AG04449 (cell line): ENCODE measurements around the gene RPS15.

Source experiments
- CTCF ChIA-PET: fragments of 350-600 bp; formaldehyde crosslinking; extraction: SDS; loops from one replicate; lab custom pipeline; 2021; ENCODE audit warnings: antibody characterized with exemption; lab: Yijun Ruan, JAX
- POLR2A ChIA-PET: fragments of 400-600, 350-600 bp; formaldehyde crosslinking; extraction: SDS; loops from one replicate; lab custom pipeline; 2020; ENCODE audit warnings: antibody characterized with exemption, inconsistent platforms; lab: Yijun Ruan, JAX
- DNase-seq: peaks from one replicate; pipeline ENCODE4 v3.0.0-alpha.2; 2010; ENCODE audit warnings: low read depth, low spot score
- H3K4me3 ChIP-seq: 2 replicates; pipeline ENCODE4 v1.5.1; 2011; ENCODE audit warnings: low read depth, mild to moderate bottlenecking, control low read depth, low read length
- TF ChIP-seq, protein P1 (sequence below): IDR thresholded peaks from one replicate; pipeline ENCODE4 v1.5.1; 2011; ENCODE audit warnings: mild to moderate bottlenecking, moderate library complexity, low read length, control low read depth, inconsistent platforms; ENCODE audit not compliant: insufficient read depth; ENCODE audit errors: missing control alignments

The RPS15 gene

DNA sequence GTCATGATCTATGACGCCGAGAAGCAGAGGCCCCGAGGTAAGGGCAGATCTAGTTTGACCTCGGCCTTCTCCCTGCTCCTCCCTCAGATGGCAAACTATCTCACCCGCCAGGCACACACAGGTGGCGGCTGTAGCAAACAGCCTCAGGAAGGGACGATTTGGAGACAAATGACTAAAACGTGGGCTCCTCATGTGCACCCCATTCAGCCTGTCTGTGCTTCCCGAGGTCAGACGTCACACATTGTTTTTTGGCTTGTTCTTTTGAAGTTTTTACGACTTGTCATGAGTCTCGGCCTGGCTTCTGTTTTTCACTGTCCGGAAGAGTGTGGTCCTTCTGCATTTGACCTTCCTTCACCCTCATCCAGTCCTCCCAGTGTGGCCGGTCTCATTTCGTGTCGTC is 15.8 kb upstream of the RPS15 start:
- H3K4me3 ChIP-seq, result no peak overlapping the region
- TF ChIP-seq, protein P1, sequence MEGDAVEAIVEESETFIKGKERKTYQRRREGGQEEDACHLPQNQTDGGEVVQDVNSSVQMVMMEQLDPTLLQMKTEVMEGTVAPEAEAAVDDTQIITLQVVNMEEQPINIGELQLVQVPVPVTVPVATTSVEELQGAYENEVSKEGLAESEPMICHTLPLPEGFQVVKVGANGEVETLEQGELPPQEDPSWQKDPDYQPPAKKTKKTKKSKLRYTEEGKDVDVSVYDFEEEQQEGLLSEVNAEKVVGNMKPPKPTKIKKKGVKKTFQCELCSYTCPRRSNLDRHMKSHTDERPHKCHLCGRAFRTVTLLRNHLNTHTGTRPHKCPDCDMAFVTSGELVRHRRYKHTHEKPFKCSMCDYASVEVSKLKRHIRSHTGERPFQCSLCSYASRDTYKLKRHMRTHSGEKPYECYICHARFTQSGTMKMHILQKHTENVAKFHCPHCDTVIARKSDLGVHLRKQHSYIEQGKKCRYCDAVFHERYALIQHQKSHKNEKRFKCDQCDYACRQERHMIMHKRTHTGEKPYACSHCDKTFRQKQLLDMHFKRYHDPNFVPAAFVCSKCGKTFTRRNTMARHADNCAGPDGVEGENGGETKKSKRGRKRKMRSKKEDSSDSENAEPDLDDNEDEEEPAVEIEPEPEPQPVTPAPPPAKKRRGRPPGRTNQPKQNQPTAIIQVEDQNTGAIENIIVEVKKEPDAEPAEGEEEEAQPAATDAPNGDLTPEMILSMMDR, result no peak
- CTCF ChIA-PET, result interaction anchor here (0.8 to 2.6 kb wide), 3 partner anchors 15 to 21 kb away, joined by 3 to 8 read pairs (median 5); no protein-coding TSS in a partner anchor
- DNase-seq, result no peak
- POLR2A ChIA-PET, result interaction anchor here (0.6 kb wide), 1 partner anchor 351 kb away, joined by 3 read pairs; no protein-coding TSS in a partner anchor

DNA sequence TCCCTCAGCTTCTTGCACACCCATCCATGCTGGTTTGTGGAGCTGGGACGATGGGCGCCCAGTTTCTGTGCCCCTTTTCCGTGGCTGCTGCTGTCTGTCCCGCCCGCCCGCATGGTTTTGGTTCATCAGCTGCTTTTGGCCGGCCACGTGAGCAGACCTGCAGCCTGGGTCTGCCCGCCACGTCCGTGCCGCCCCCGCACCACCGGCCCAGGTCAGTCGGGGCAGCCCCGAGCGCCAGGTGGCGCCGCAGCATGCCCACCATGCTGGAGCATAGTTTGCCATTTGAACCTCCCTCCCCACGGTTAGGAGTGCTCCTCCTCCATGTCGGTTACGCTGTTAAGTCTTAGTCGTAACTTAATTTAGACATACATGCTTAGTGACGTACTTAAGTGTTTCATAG is 15.3 kb upstream of the RPS15 start:
- DNase-seq, result no peak
- TF ChIP-seq, protein P1, result no peak
- ChIA-PET POLR2A (no interaction called here), CTCF (interaction anchor here (0.8 to 2.6 kb wide), 3 partner anchors 14 to 20 kb away, joined by 3 to 8 read pairs (median 5); no protein-coding TSS in a partner anchor)
- no peak overlapping the region for H3K4me3 ChIP-seq

DNA sequence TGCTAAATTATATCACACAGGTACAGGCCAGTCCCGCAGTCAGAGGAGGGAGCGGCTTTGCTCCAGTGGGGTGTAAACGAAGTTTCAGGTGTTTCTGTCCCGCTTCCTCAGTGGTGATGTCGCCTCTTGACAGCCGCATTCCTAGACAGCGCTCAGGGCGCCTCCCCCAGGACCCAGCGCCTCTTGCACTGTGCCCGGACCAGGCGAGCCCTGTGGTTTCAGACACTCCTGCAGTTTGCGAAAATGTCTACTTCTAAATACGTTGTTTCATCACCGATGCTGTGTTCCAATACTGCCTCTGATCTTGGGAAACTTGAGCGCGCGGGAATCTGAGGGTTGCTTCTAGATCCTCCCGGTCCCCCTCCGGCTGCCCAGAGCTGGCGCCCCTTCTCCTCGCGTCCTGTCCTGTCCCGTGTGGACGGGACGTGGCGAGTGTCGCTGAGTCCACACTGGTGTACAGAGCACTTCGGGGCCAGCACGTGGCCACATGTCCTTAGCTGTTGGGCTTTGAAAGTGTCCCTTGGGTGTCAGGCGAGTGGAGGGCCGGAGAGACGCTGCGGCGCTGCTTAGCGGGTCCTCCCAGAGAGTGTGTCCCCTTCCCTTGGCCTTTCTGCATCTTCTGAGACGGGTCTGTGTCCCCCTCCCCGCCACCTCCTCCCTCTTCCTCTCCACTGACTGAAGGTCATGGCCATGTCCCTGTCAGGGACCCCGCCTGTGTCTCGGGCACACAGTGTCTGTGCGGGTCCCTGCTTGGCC is 14.6 kb upstream of the RPS15 start:
- CTCF ChIA-PET, result interaction anchor here (1.0 to 2.6 kb wide), 4 partner anchors 10 to 20 kb away, joined by 4 to 8 read pairs (median 4); no protein-coding TSS in a partner anchor
- H3K4me3 ChIP-seq, result no peak overlapping the region
- POLR2A ChIA-PET, result no interaction called here
- TF ChIP-seq, protein P1, result no peak
- no peak for DNase-seq

DNA sequence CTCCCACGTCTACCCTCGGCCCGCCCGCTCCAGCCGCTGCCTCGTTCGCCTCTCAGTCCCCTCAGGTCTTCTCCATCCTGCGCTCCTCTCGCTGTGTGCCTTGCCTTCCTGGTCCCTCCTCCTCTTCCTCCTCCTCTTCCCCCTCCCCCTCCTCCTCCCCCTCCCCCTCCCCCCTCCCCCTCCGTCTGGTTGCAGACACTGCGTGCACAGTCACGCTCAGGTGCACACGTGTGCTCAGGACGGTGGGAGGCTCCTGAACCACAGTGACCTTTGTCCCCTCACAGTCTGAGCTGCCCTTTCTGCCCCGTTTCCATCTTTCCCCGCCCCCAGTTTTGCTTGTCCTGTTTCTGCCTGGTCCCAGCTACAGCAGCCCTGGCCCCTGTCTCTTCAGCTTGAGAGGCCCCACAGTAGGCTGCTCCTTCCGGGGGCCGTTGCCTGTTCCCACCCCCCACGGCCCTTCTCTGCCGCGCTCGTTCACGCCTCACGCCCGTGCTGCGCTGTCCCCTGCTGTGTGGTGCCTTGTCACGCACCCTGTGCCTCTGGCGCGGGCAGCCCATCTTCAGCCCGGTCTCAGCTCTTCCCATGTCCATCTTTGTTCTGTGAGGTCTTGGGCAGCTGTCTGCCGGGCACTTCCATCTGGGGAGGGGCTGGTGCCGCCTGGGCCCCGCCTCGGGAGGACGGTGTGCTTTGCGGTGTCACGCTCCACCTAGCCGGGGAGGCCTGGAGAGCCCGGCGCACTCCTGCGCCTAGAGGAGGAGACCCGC is 13.8 kb upstream of the RPS15 start:
- DNase-seq, result no peak
- POLR2A ChIA-PET, result interaction anchor here (0.6 kb wide), 1 partner anchor 188 kb away, joined by 3 read pairs; no protein-coding TSS in a partner anchor
- TF ChIP-seq, protein P1, result no peak
- H3K4me3 ChIP-seq, result no peak overlapping the region
- CTCF ChIA-PET, result interaction anchor here (1.0 to 1.9 kb wide), 4 partner anchors 9 to 22 kb away, joined by 4 to 6 read pairs (median 4); no protein-coding TSS in a partner anchor

DNA sequence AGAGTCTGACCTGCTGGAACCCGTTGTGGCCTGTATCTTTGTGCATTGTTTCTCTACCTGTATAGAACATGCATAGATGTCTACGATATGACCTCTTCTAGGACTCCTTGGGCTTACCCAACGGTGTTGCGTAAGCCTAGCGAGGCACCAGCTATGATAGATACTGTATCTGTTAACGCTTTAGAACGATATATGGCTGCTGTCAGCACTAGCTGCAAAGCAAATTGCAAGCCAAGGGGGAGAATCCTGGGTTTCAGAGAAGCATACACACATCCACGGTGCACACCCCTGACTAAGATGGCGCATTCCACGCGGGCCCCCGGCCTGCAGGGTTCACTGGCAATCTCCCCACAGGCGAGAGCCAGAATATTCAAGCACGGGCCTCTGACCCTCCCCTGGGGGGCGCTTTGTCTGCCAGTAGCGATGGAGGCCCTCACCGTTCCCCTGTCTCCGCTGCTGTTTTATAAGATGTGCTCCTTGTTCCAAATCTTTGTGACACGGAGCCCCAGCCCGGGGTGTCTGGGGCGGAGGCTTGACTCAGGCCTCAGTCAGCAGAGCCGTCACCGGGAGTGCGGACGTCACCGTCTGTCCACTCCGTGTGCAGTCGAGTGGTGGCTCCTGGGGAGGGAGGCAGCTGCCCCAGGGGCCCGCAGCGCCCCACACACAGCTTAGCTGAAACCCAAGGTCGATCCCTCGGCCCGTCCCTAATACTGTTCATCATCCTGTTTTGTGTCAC is 12.9 kb upstream of the RPS15 start:
- CTCF ChIA-PET, result interaction anchor here (1.9 kb wide), 1 partner anchor 23 kb away, joined by 6 read pairs; no protein-coding TSS in a partner anchor
- TF ChIP-seq, protein P1, result no peak
- H3K4me3 ChIP-seq, result no peak overlapping the region

More for the DNA sequence above, 12.9 kb upstream of the RPS15 start:
- POLR2A ChIA-PET, result no interaction called here
- no peak for DNase-seq
